HG02642 (cell line): ENCODE results near the gene CNMD.
"Not testable (repeated sequence)": the region's sequence is repeated elsewhere in the genome, so short reads cannot be mapped to it uniquely, and the experiment has no call there.

ENCODE experiments used
- ATAC-seq: cut with Tn5 transposase; IDR thresholded peaks from one replicate; pipeline ENCODE4 v1.9.1; 2021; ENCODE audit warnings: mild to moderate bottlenecking; ENCODE audit not compliant: unreplicated experiment, poor library complexity

The CNMD gene

GRCh38 chr13:52746141-52746540 lies 6.5 kb upstream of the CNMD start:
- ATAC-seq: no peak

GRCh38 chr13:52744842-52745375 lies 5.3 kb upstream of the CNMD start:
- ATAC-seq: no peak

- no peak for ATAC-seq
Measured at GRCh38 chr13:52743988-52744387, 4.4 kb upstream of the CNMD start.

GRCh38 chr13:52743569-52743968 lies 3.9 kb upstream of the CNMD start:
- no peak for ATAC-seq

GRCh38 chr13:52738719-52739467 lies 727 bp downstream of the CNMD start:
- ATAC-seq: peak; percentile 73

- no peak for ATAC-seq
Measured at GRCh38 chr13:52737965-52738364, 1.7 kb downstream of the CNMD start.

- no peak for ATAC-seq
Measured at GRCh38 chr13:52737451-52737850, 2.2 kb downstream of the CNMD start.

- ATAC-seq: no peak
Measured at GRCh38 chr13:52736891-52737290, 2.7 kb downstream of the CNMD start.

- ATAC-seq: no peak
Measured at GRCh38 chr13:52734075-52734623, 5.5 kb downstream of the CNMD start.

GRCh38 chr13:52726258-52726657 lies 13.4 kb downstream of the CNMD start:
- ATAC-seq: no peak

- no peak for ATAC-seq
Measured at GRCh38 chr13:52725302-52725701, 14.3 kb downstream of the CNMD start.

GRCh38 chr13:52723181-52723580 lies 16.4 kb downstream of the CNMD start:
- ATAC-seq: no peak

- ATAC-seq: not testable (repeated sequence)
Measured at GRCh38 chr13:52721356-52721755, 18.3 kb downstream of the CNMD start.

- not testable (repeated sequence) for ATAC-seq
Measured at GRCh38 chr13:52720904-52721303, 18.7 kb downstream of the CNMD start.

- no peak for ATAC-seq
Measured at GRCh38 chr13:52713894-52714293, 25.7 kb downstream of the CNMD start.

- no peak for ATAC-seq
Measured at GRCh38 chr13:52712385-52712784, 27.2 kb downstream of the CNMD start.

- ATAC-seq: no peak
Measured at GRCh38 chr13:52711286-52711685, 28.3 kb downstream of the CNMD start.

GRCh38 chr13:52708266-52708665 lies 31.4 kb downstream of the CNMD start:
- ATAC-seq: not testable (repeated sequence)

GRCh38 chr13:52707375-52707774 lies 32.2 kb downstream of the CNMD start:
- no peak for ATAC-seq

- ATAC-seq: no peak
Measured at GRCh38 chr13:52706081-52706480, 33.5 kb downstream of the CNMD start.

GRCh38 chr13:52703482-52703881 lies 36.1 kb downstream of the CNMD start:
- no peak for ATAC-seq
